Effector CD8-positive, alpha-beta T cell (primary cell): Measurements from ENCODE around the gene DEFB131A.
"Not testable (repeated sequence)": the region's sequence is repeated elsewhere in the genome, so short reads cannot be mapped to it uniquely, and the experiment has no call there.

Experiments
- DNase-seq: peaks from one replicate; lab custom pipeline; 2025; lab: John Stamatoyannopoulos, UW

Gene DEFB131A

DNA sequence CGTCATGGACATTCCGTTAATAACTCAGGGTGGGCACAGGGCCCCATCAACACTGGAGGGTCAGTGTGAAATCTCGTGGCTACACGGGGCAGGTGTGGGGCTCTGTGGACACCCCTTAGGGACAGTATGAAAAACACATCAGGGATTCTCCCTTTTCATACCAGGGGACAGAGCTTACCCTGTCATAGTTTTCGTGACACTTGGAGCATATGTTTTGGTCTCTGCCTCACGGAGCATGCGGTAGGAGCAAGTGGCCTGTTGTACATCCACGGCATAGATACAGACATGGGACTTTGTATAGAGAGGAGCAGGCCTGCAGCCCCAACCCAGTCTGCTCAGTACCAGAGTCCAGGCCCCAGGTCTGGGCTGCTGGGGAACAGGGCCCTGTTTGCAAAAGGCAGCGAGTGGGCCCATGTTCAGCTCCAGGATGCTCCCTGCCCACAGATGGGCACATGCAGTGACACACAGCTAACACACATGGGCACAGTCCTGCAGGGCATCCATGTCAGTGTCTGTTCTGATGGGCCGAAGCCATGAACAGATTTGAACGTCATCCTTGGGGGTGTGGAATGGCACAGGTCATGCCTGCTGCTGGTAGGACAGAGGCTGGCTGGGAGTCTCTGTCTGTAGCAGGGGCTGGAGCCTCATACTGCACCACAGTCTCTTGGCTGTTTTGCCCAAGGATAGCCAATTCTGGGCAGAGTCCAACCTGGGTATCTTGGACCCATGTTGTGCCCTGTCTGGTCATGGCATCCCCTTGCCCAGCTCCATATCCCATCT, 50.2 kb downstream of the DEFB131A start:
- not testable (repeated sequence) for DNase-seq

DNA sequence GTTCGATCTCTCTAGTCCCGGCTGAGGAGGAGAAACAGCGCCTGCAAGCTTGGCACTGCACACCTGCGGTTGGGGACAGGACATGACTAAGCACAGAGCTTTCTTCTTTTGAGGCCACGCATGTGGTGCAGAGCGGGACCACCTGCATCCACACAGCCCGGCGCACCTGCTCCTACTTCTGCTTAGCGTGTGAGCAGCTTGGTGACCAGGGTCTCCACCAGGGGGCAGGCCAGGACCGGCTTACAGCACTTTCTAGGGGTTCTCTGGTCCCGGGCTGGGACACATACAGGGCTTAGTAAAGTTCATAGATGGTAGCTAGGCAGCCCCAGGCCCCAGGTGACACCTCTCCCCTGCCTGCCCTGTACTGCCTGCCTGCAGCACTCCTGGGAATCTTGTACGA, 51.2 kb downstream of the DEFB131A start:
- peak; percentile 21 for DNase-seq

DNA sequence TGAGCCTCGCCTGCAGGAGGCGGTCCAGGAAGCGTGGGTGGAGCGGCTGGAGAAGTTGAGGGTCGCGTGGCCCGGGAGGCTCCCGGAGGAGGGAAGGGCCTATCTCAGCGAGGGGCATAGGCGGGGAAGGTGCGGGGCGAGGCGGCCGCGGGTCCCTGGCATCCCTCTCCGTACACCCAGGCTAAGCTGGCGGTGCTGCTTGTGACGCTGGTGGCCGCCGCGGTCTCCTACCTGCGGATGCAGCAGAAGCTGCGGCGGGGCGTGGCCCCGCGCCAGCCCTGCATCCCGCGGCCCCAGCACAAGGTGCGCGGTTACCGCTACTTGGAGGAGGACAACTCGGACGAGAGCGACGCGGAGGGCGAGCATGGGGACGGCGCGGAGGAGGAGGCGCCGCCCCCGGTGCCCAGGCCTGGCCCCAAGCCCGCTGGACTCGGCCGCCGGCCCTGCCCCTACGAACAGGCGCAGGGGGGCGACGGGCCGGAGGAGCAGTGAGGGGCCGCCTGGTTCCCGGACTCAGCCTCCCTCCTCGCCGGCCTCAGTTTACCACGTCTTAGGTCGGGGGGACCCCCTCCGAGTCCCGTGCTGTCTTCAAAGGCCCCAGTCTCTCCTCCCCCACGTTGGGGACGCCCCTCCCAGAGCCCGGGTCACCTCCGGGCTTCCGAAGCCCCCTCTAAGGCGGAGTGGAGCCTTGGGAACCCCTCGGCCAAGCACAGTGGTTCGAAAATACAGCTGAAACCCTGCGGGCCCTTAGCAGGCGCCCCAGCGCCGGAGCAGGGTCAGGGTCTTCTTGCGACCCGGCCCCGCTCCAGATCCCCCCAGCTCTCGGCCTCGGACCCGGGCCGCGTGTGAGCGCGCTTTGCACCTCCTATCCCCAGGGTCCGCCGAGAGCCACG, 53.6 kb downstream of the DEFB131A start:
- not testable (repeated sequence) for DNase-seq

DNA sequence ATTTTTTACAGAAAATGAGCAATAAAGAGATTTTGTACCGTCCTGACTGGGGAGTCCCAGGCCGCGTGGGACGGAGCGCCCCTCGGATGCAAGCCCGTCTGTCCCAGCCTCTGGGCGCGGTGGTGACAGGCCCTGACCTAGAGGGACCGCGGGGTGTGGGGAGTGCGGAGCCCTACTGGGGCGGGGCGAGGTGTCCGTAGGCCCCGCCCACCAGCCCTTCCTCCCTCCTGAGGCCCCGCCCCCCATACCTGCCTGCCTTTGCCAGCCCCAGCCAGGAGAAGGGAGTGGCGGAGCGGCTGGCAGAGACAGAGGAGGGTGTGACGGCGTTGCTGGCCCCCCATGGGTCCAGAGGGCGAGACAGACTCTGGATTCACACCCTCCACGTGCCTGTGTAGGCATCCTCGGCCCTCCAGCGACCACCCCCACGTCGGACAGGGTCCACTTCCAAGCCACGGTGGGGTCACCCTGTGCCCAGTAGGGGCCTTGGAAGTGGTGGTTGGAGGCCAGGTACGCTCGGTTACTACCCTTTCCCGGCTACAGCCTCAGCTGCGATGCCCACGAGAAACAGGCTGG, 54.3 kb downstream of the DEFB131A start:
- not testable (repeated sequence) for DNase-seq

DNA sequence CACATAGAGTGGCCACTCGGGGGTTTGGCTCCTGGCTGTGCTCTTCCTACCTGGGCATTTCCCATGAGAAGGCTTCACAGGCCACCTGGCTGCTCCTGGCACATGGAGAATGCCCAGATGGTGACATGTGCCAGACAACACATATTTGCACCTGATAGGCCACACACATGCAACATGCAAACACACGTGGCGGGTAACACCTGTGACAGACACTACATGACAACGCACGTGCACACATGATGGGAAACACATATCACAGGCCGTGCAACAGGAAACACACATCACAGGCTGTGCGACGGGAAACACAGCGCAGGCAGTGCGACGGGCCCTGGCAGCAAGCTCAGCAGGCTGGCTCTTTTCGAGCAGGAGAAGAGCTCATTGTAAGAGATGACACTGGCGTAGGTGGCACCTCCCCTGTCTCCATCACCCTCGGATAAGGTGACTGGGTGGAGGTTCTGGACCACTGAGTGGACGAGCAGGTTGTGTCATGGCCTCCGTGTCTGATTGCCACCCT, 55.8 kb downstream of the DEFB131A start:
- not testable (repeated sequence) for DNase-seq
